Tongue (tissue), 3 donors: ENCODE results near the gene UBXN4. TPM values are rescaled to one million over a fixed set of nuclear protein-coding genes. Genes with fewer than 3 reads are reported as not detected.
A peak's percentile ranks its signal among the peaks of the same experiment; 100 is the strongest.

Experiments used
- DNase-seq: peaks from one replicate; pipeline ENCODE4 v3.0.0-alpha.2; 2015
- small RNA-seq: library from RNA; depleted of rRNA; stranded (forward); fragments of <200 nt; gene quantifications from one replicate; pipeline ENCODE3, GENCODE V24; 2014; ENCODE audit warnings: low replicate concordance
- total RNA-seq: library from RNA; depleted of rRNA; stranded (reverse); fragments of >200 nt; gene quantifications from one replicate; pipeline ENCODE4 v1.2.3, GENCODE V29; 2014

The UBXN4 gene
- total RNA-seq, 1 donor from 2014 or later = 89.9 TPM

DNA sequence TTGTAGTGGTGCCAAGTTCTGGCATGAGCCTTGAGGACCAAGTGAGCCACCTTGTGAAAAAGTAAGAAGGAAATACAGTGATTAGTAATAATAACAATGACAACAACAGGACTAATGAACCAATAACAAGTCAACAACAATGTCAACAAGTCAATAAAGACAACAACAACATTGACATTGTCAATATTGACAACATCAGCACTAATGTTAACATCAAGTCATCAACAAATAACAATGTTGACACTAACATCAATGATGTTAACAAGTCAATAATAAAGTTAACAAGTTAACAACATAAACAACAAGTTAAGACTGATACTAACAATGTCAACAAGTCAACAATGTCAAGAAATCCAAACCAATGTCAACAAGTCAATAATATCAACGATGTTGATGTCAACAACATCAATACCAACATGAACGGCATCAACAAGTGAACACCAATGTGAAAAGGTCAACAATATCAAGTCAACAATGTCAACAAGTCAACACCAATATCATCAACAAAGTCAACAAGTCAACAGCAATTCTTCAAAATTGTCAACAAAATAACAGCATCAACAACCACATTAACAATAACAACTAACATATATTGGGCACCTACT is 71.4 kb downstream of the UBXN4 start:
- DNase-seq = no peak

- no peak for DNase-seq
Measured at GRCh38 chr2:135815269-135815668, 73.6 kb downstream of the UBXN4 start.

DNA sequence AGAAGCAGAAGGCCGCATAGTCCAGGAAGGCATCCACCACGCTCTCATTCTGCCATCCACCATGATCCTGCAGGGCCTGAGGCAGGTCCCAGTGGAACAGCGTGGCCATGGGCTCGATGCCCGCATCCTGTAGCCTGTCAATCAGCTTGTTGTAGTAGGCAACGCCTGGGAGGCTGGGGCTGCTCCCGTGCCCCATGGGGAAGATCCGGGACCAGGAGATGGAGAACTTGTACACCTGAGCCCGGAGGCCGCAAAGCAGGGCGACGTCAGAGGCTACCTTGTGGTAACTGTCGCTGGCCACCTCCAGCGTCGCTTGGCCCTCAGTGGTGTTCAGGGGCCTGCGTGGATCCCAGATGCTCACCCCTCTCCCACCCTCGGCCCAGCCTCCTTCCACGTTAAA is 75.8 kb downstream of the UBXN4 start:
- no peak for DNase-seq

- DNase-seq = no peak
Measured at GRCh38 chr2:135817951-135818350, 76.3 kb downstream of the UBXN4 start.

- DNase-seq = no peak
Measured at GRCh38 chr2:135818937-135819610, 77.4 kb downstream of the UBXN4 start.

DNA sequence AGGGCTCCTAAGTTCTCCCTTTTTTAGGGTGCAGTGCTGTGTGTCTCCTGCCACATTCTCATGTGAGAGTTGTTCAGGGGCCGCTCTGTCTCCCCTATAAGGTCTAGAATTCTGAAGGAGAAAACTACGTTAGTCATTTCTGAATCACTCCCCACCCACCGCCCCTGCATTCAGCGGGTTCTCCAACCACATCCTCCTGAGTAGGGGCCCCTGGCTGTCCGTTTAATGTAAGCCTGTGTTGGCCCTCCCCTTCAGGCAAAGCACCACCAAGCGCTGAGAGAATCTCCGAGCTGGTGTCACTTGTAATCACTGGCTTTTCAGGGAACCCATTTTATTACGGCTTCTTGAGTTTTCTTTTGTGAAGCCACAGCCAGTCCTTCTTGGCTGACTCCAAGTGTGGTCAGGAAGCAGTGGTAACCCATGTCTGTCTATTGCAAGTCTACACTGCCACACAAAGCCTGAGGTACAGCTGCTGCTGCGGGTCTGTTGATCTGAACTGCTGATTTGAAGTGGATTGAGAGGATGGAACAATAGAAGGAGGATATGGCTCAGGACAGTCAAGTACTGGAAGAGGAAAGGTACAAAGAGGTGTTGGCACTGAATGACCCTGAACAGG is 78.5 kb downstream of the UBXN4 start:
- no peak for DNase-seq

GRCh38 chr2:135821190-135821589 is 79.5 kb downstream of the UBXN4 start:
- DNase-seq = no peak

GRCh38 chr2:135822855-135823254 is 81.2 kb downstream of the UBXN4 start:
- no peak for DNase-seq

- DNase-seq = no peak
Measured at GRCh38 chr2:135825131-135825530, 83.5 kb downstream of the UBXN4 start.

GRCh38 chr2:135825550-135826176 is 84.0 kb downstream of the UBXN4 start:
- DNase-seq = peak; percentile 42

DNA sequence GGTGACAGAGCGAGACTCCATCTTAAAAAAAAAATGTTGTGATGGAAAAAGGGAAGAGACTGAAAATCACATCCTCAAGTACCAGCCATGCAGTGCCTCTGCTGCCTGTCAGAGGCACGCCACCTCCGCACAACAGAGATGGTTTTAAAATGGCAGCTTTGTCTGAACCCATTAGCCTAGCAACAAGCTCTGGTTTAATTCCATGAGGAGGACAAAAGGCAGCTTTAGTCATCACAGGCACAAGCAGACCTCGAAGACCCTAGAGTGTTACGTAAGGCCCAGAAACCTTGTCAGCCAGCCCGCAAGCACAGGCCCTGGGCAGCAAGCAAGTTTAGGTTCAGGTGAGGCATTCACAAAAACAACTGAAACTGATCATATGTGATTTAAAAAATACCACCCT is 84.9 kb downstream of the UBXN4 start:
- no peak for DNase-seq

DNA sequence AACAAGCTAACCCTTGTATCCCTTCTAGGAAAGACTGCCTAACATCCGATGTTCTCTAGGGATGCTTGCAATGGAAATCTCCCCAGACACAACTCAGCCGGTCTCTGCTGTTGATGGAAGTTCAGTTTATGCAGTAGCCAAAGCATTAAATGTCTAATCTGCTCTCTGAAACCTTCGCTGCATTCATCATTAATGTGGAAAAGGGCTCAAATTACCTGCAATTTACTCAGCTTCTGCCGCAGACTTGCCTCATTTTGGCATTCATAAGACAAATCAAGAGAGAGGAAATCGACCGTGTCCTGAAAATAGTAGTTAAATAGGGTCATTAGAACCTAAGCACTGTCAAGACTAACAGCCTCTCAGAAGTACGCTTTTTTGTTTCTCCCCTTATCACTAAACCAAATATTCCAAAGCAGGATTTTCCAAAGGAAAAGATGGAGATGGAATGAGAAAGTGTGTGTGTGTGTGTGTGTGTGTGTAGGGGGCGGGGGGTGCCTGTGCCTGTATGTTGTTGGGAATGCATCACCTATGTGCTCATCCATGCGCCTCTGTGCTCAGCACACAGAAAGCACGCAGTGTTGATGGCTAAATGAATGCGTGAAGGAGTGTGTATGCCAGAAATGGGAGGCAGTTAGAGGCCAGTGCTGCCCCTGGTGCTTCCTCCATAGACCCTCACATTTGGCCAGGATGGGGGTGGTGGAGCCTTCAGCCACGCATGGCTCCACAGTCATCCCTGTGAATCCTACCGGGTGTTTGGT is 87.9 kb downstream of the UBXN4 start:
- DNase-seq = no peak

- DNase-seq = no peak
Measured at GRCh38 chr2:135831180-135831812, 89.6 kb downstream of the UBXN4 start.

GRCh38 chr2:135832891-135833290 is 91.2 kb downstream of the UBXN4 start:
- no peak for DNase-seq

Small RNA genes lying within 50 kb of the gene (small RNA-seq; reads per million reads assigned to genes)
- gene RF00019 = not detected

Other genes starting within 250 kb of the UBXN4 start
- 15.9 TPM for gene ZRANB3, start 210.6 kb upstream of the UBXN4 start, total RNA-seq
- 17.6 TPM for gene R3HDM1, start 210.4 kb upstream of the UBXN4 start, total RNA-seq
- not detected for gene LCT, start 95.3 kb downstream of the UBXN4 start, total RNA-seq
- 20.2 TPM for gene MCM6, start 134.6 kb downstream of the UBXN4 start, total RNA-seq
- gene DARS1, start 243.8 kb downstream of the UBXN4 start, total RNA-seq = 88.5 TPM